NCI-H1694 (cell line): ENCODE results near the gene HSPBAP1.
"Not testable (repeated sequence)": the region's sequence is repeated elsewhere in the genome, so short reads cannot be mapped to it uniquely, and the experiment has no call there.

Experiments used
- DNase-seq: peaks from one replicate; lab custom pipeline; 2025; lab: John Stamatoyannopoulos, UW

The HSPBAP1 gene

DNA sequence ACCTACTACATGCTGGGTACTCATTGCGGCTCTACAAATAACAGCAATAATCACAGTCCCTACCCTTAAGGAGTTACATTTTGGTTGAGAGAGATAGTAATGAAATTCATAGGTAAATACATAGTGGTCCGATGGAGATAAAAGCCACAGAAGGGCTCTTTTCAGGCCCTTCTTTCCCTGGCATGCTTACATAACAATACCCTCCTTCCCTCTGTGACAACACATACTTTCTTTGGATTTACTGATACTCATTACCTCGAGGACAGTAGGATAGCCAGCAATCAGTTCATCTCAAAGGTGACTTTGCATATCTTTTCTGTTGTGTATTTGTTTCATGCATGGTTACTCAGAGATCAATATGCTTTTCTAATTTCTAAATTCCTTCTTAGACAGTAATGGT is 54.5 kb downstream of the HSPBAP1 start:
- DNase-seq, result no peak

- not testable (repeated sequence) for DNase-seq
Measured at GRCh38 chr3:122732682-122733525, 60.7 kb downstream of the HSPBAP1 start.

GRCh38 chr3:122730240-122730639 is 63.4 kb downstream of the HSPBAP1 start:
- no peak for DNase-seq

- DNase-seq, result no peak
Measured at GRCh38 chr3:122728756-122729514, 64.7 kb downstream of the HSPBAP1 start.

DNA sequence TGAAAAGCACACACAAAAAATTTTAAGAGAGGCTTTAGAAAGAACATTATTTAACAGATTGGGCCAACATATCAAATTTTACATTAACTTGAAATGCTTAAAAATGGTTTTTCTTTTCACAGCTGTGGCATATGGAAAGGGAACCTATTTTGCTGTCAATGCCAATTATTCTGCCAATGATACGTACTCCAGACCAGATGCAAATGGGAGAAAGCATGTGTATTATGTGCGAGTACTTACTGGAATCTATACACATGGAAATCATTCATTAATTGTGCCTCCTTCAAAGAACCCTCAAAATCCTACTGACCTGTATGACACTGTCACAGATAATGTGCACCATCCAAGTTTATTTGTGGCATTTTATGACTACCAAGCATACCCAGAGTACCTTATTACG is 65.4 kb downstream of the HSPBAP1 start:
- no peak for DNase-seq

GRCh38 chr3:122727766-122728165 is 65.9 kb downstream of the HSPBAP1 start:
- DNase-seq, result no peak

DNA sequence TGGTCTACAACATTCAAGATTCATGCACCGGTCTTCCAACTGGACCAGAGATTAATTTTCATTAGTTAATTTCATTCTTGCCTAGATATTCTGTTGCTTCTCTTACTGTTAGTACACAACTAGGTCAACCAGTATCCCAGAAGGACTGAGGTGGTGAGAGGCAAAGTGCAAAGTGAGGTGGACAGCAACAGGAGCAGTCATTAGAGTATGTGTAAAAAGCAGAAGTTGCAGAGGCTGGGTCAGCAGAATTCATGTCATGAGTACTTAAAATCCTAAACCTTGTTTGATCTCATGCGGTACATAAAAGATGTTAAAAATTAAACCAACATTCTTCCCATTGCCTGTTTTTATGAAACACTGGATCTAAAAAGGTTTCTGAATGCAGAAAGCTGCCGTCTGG is 66.3 kb downstream of the HSPBAP1 start:
- no peak for DNase-seq

- DNase-seq, result no peak
Measured at GRCh38 chr3:122725106-122725505, 68.5 kb downstream of the HSPBAP1 start.

- DNase-seq, result no peak
Measured at GRCh38 chr3:122719273-122719921, 74.2 kb downstream of the HSPBAP1 start.

DNA sequence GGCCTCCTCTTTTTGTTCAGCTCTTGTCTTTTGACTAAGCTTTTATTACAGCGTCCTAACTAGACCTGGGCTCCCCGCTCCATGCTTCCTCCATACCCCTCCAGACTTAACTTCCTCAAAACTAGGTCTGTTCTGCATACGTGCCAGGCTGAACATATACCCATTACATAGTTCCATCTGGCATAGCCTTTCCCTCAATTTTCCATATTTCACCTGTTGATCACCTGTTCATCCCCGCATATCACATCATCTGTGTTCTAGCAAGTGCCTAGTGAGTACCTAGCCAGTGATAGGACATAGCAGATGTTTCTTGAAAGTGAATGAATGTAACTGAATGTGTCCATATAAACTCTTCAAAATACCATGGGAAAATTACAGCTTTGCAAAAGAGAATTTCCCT is 77.0 kb downstream of the HSPBAP1 start:
- no peak for DNase-seq

GRCh38 chr3:122714273-122714672 is 79.4 kb downstream of the HSPBAP1 start:
- no peak for DNase-seq

- DNase-seq, result not testable (repeated sequence)
Measured at GRCh38 chr3:122710616-122711251, 82.9 kb downstream of the HSPBAP1 start.

GRCh38 chr3:122705379-122705778 is 88.3 kb downstream of the HSPBAP1 start:
- DNase-seq, result no peak

- no peak for DNase-seq
Measured at GRCh38 chr3:122700193-122700592, 93.4 kb downstream of the HSPBAP1 start.

GRCh38 chr3:122697952-122698620 is 95.5 kb downstream of the HSPBAP1 start:
- DNase-seq, result no peak

DNA sequence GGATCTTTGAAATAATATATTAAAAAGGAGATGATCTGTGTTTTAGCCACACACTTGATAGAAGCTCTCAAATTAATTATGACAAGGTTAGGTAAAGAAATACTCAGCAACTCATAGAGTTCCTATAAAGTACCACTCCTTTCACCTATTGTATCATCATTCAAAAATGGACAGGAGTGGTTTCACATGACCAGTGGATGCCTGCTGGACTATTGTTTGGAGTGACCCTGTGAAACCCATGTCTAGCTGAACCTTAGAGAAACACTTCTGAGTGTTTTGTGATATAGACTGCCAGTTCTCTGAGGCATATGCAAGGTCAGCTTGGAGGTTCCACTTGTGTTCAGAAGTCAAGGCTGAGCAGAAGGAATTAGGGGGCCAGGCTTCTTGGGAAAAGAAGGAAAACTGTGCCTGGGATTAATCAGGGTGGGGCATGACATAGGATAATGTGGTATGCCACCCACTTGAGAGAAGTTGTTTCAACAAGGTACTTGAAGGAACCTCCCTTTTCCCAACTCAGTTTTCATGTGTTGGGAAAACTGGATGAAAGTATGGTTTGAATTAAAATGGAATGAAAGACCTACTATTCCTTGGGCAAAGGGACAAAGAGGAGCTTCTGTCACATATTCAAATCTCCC is 97.6 kb downstream of the HSPBAP1 start:
- no peak for DNase-seq

- DNase-seq, result no peak
Measured at GRCh38 chr3:122694966-122695365, 98.7 kb downstream of the HSPBAP1 start.

- DNase-seq, result no peak
Measured at GRCh38 chr3:122692674-122693073, 101.0 kb downstream of the HSPBAP1 start.

GRCh38 chr3:122691195-122691594 is 102.4 kb downstream of the HSPBAP1 start:
- DNase-seq, result no peak

GRCh38 chr3:122690096-122690495 is 103.5 kb downstream of the HSPBAP1 start:
- no peak for DNase-seq
